HG03159 (cell line): Measurements from ENCODE around the gene GASK1B.

ENCODE experiments used
- ATAC-seq: cut with Tn5 transposase; IDR thresholded peaks from one replicate; pipeline ENCODE4 v1.9.1; 2021; ENCODE audit warnings: mild to moderate bottlenecking, moderate library complexity; ENCODE audit not compliant: unreplicated experiment

GASK1B gene

DNA sequence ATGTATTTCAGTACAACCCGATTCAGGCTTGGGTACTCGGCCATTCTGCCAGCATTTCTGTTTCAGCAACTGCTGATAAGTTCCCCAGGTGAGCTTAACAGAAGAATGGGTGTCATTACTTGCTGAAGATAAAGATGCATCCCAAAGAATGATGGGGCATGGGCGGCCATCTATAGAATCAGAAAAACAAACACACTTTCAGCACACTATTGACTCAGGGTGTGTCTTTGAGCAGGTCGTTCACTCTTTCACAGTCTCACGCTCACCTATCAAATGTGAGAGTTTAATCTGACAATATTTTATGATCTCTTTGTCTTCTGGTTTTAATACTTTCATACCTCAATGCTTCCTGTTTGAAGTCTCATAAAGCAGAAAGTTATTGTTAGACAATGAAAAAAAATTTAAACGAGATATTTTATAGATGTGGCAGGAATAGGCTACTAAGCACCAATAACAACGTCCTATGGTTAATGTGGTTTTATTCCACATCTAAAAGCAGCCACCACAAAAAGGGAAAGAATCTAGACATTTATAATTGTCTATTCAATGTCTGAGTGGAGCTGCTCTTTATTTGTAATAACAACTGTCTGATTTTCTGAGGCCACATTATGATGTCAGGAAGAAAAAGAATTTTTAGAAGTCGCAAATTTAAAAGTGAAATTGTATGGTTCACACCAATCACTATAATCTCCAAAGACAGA is 17.0 kb downstream of the GASK1B start:
- ATAC-seq = no peak

GRCh38 chr4:158147151-158147550 is 25.7 kb downstream of the GASK1B start:
- no peak for ATAC-seq

- ATAC-seq = no peak
These were observed 26.1 kb downstream of the GASK1B start for GRCh38 chr4:158146736-158147135.

DNA sequence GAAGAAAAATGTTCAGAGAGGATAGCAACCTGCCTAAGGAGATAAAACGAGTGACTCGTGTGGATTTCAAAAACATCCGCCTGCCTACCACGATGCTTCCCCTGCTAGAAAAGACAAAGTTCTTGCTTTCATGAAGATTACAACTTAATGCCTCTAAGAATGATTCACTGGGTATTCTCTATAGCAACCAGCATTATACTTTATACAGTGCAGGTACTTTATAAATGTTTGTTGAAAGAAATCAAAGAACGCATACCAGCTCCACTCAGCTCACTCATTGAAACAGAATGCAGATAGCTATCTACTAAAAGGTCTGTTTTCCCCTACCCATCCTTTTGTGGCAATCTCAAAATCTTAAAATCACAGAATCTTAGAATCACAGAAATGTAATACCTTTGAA is 33.7 kb downstream of the GASK1B start:
- no peak for ATAC-seq

DNA sequence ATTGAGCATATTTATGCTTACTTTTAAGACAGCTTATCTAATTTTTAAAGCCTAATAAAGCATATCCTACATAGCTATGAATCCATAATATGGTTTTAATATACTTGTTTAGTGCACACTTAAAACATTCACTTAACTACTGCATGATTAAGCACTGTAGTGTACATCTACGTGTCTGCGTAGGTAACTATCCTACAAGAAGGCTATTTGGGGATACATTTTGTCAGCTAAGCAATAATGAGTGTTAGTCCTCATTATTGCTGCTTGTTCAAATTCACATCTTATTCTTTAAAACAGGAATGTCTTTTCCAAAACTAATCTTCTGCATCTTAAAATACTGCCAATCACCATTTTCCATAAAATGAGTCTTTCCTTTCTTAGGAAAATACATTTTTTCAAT is 38.6 kb downstream of the GASK1B start:
- ATAC-seq = no peak

GRCh38 chr4:158133551-158133950 is 39.3 kb downstream of the GASK1B start:
- ATAC-seq = no peak

DNA sequence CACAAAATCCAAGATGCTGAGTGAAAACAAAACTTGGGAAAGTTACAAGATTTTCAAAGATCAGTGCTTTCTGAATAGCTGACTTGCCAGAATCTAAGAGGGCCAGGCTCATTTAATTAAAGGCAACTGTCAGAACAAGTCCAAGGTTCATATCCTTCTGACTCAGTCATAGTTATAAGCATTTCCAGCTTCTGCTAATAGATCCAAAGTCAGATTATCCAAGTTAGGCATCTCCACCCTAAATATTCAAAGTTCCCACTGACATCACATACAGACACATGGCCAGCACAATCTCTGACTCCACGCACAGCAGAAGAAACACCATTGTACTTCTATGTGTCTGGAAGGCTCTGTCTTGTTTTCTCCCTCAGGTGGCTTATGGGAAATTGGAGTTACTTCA is 41.8 kb downstream of the GASK1B start:
- ATAC-seq = no peak

DNA sequence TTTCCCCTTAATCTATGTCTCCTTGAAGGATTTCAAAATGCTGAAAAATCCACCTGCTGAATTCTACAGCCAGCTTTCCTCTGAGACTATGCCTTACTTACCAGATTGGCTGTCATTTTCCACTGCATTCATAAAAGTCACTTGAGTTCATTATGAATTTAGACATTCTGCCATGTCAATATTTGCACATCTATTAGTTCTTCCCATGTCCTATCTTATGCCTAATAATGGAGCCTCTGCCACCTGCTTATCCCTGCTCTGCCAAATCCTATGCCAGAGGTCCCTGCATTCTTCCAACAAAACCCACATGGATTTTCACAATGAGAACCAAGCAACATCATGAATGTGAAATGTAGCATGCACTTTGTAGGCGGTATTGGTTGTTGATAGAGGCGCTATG is 42.6 kb downstream of the GASK1B start:
- ATAC-seq = no peak

DNA sequence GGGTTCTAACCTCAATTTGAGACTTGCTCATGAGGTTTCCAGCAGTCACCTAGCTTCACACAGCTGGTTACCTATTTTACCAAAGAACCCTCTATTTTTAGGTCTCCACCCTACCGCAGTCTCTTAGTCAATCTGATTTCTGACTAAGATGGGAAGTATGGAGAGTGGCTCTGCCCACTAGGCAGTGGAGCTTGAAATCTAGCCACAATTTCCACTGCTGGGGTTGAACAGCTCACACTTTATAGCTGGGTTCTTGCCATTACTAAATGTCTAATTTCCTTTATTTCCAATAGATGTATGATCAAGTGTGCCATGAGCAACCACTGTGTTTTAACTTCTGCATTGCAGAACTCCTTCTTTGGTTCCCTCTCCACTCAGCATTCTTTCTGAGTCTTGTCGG is 43.1 kb downstream of the GASK1B start:
- peak; percentile 91 for ATAC-seq

- ATAC-seq = no peak
These were observed 44.3 kb downstream of the GASK1B start for GRCh38 chr4:158128540-158128939.

GRCh38 chr4:158125310-158125709 is 47.5 kb downstream of the GASK1B start:
- ATAC-seq = no peak
